ENCODE measurements around the gene BCL7C. TPM values are rescaled to one million over a fixed set of nuclear protein-coding genes. Genes with fewer than 3 reads are reported as not detected.

The BCL7C gene
- total and polyA plus RNA-seq, 5 donors from 2014 or later = 22.9 to 43.7 (median 39.0) TPM

- Mint-ChIP-seq H3K27me3 (no peaks in the 10 kb centered on the region), H3K9me3 (no peaks in the 10 kb centered on the region), H3K27ac (no peak overlapping the region), H3K4me3 (no peak overlapping the region), H3K4me1 (peaks cover 5 to 17% (median 10%) of the 10 kb centered on the region in 4 donors), H3K36me3 (peaks cover 14% of the 10 kb centered on the region)
- DNase-seq = no peak
- Histone ChIP-seq H3K27ac (ENCODE audit: insufficient read depth, low read length, poor library complexity, severe bottlenecking) (no peak overlapping the region), H3K27me3 (ENCODE audit: control insufficient read depth, insufficient read depth, low read length) (no peaks in the 10 kb centered on the region), H3K36me3 (ENCODE audit: control insufficient read depth, insufficient read depth, low read length) (peaks cover 6% of the 10 kb centered on the region), H3K4me1 (ENCODE audit: control insufficient read depth, insufficient read depth, low read length, poor library complexity, severe bottlenecking) (no peaks in the 10 kb centered on the region), H3K4me3 (ENCODE audit: low read depth, low read length) (no peak overlapping the region), H3K9me3 (ENCODE audit: control insufficient read depth in 2 of 2, low read length in 2 of 2) (no peaks in the 10 kb centered on the region)
- no peak for ATAC-seq (ENCODE audit: low read depth in 2 of 2)
Measured at GRCh38 chr16:30930160-30930571, 36.3 kb upstream of the BCL7C start.

GRCh38 chr16:30929167-30929566 lies 35.3 kb upstream of the BCL7C start:
- H3K4me3 Mint-ChIP-seq = peak overlapping the region in 1 of 4 donors; percentile 35
- H3K27ac Mint-ChIP-seq = no peak overlapping the region
- H3K36me3 ChIP-seq (ENCODE audit: control insufficient read depth, insufficient read depth, low read length) = peaks cover 6% of the 10 kb centered on the region
- peaks cover 4 to 15% (median 7%) of the 10 kb centered on the region in 4 donors for H3K4me1 Mint-ChIP-seq
- H3K4me1 ChIP-seq (ENCODE audit: control insufficient read depth, insufficient read depth, low read length, poor library complexity, severe bottlenecking) = peaks cover 8% of the 10 kb centered on the region
- DNase-seq (no peak), ATAC-seq (ENCODE audit: low read depth in 2 of 2) (no peak)
- no peak overlapping the region for H3K27ac ChIP-seq (ENCODE audit: insufficient read depth, low read length, poor library complexity, severe bottlenecking)
- no peak overlapping the region for H3K4me3 ChIP-seq (ENCODE audit: low read depth, low read length)
- H3K27me3 Mint-ChIP-seq = no peaks in the 10 kb centered on the region
- no peaks in the 10 kb centered on the region for H3K9me3 Mint-ChIP-seq
- peaks cover 14% of the 10 kb centered on the region for H3K36me3 Mint-ChIP-seq
- no peaks in the 10 kb centered on the region for H3K9me3 ChIP-seq (ENCODE audit: control insufficient read depth in 2 of 2, low read length in 2 of 2)
- H3K27me3 ChIP-seq (ENCODE audit: control insufficient read depth, insufficient read depth, low read length) = no peaks in the 10 kb centered on the region

GRCh38 chr16:30928390-30928789 lies 34.5 kb upstream of the BCL7C start:
- no peaks in the 10 kb centered on the region for H3K27me3 ChIP-seq (ENCODE audit: control insufficient read depth, insufficient read depth, low read length)
- peaks cover 4 to 15% (median 7%) of the 10 kb centered on the region in 4 donors for H3K4me1 Mint-ChIP-seq
- H3K36me3 ChIP-seq (ENCODE audit: control insufficient read depth, insufficient read depth, low read length) = peaks cover 6% of the 10 kb centered on the region
- H3K27ac ChIP-seq (ENCODE audit: insufficient read depth, low read length, poor library complexity, severe bottlenecking) = no peak overlapping the region
- no peak overlapping the region for H3K4me3 ChIP-seq (ENCODE audit: low read depth, low read length)
- peaks cover 16% of the 10 kb centered on the region for H3K4me1 ChIP-seq (ENCODE audit: control insufficient read depth, insufficient read depth, low read length, poor library complexity, severe bottlenecking)
- H3K4me3 Mint-ChIP-seq = peak overlapping the region in 1 of 4 donors; percentile 35
- H3K27ac Mint-ChIP-seq = no peak overlapping the region
- H3K36me3 Mint-ChIP-seq = peaks cover 14% of the 10 kb centered on the region
- DNase-seq = no peak
- H3K9me3 Mint-ChIP-seq = no peaks in the 10 kb centered on the region
- H3K27me3 Mint-ChIP-seq = no peaks in the 10 kb centered on the region
- H3K9me3 ChIP-seq (ENCODE audit: control insufficient read depth in 2 of 2, low read length in 2 of 2) = no peaks in the 10 kb centered on the region
- ATAC-seq (ENCODE audit: low read depth in 2 of 2) = no peak

- Histone ChIP-seq H3K27me3 (ENCODE audit: control insufficient read depth, insufficient read depth, low read length) (no peaks in the 10 kb centered on the region), H3K4me3 (ENCODE audit: low read depth, low read length) (no peak overlapping the region), H3K9me3 (ENCODE audit: control insufficient read depth in 2 of 2, low read length in 2 of 2) (no peaks in the 10 kb centered on the region), H3K4me1 (ENCODE audit: control insufficient read depth, insufficient read depth, low read length, poor library complexity, severe bottlenecking) (peaks cover 16% of the 10 kb centered on the region), H3K27ac (ENCODE audit: insufficient read depth, low read length, poor library complexity, severe bottlenecking) (no peak overlapping the region), H3K36me3 (ENCODE audit: control insufficient read depth, insufficient read depth, low read length) (peaks cover 6% of the 10 kb centered on the region)
- H3K4me3 Mint-ChIP-seq = peak overlapping the region in 1 of 4 donors; percentile 25
- DNase-seq (peak in 1 of 3 donors; percentile 50), ATAC-seq (ENCODE audit: low read depth in 2 of 2) (no peak)
- peak overlapping the region in 1 of 3 donors; percentile 36 for H3K27ac Mint-ChIP-seq
- H3K27me3 Mint-ChIP-seq = no peaks in the 10 kb centered on the region
- peaks cover 4 to 19% (median 7%) of the 10 kb centered on the region in 4 donors for H3K4me1 Mint-ChIP-seq
- H3K36me3 Mint-ChIP-seq = peaks cover 14% of the 10 kb centered on the region
- H3K9me3 Mint-ChIP-seq = no peaks in the 10 kb centered on the region
Measured at GRCh38 chr16:30927789-30928378, 34.0 kb upstream of the BCL7C start.

GRCh38 chr16:30926937-30927788 lies 33.3 kb upstream of the BCL7C start:
- Mint-ChIP-seq H3K9me3 (no peaks in the 10 kb centered on the region), H3K36me3 (peaks cover 9% of the 10 kb centered on the region), H3K27ac (peak overlapping the region in 2 of 3 donors; percentile 55 to 88), H3K4me1 (peaks cover 4 to 22% (median 7%) of the 10 kb centered on the region in 4 donors), H3K4me3 (peak overlapping the region in 3 of 4 donors; percentile 11 to 39 (median 20)), H3K27me3 (no peaks in the 10 kb centered on the region)
- no peaks in the 10 kb centered on the region for H3K9me3 ChIP-seq (ENCODE audit: control insufficient read depth in 2 of 2, low read length in 2 of 2)
- H3K4me1 ChIP-seq (ENCODE audit: control insufficient read depth, insufficient read depth, low read length, poor library complexity, severe bottlenecking) = peaks cover 17% of the 10 kb centered on the region
- peaks cover 2% of the 10 kb centered on the region for H3K36me3 ChIP-seq (ENCODE audit: control insufficient read depth, insufficient read depth, low read length)
- H3K27me3 ChIP-seq (ENCODE audit: control insufficient read depth, insufficient read depth, low read length) = no peaks in the 10 kb centered on the region
- DNase-seq (no peak), ATAC-seq (ENCODE audit: low read depth in 2 of 2) (no peak)
- H3K27ac ChIP-seq (ENCODE audit: insufficient read depth, low read length, poor library complexity, severe bottlenecking) = no peak overlapping the region
- no peak overlapping the region for H3K4me3 ChIP-seq (ENCODE audit: low read depth, low read length)

GRCh38 chr16:30925995-30926811 lies 32.3 kb upstream of the BCL7C start:
- ATAC-seq (ENCODE audit: low read depth in 2 of 2) = no peak
- H3K36me3 ChIP-seq (ENCODE audit: control insufficient read depth, insufficient read depth, low read length) = no peaks in the 10 kb centered on the region
- peaks cover 8% of the 10 kb centered on the region for H3K36me3 Mint-ChIP-seq
- H3K4me1 Mint-ChIP-seq = peaks cover 4 to 27% (median 7%) of the 10 kb centered on the region in 4 donors
- no peak for DNase-seq
- H3K27me3 ChIP-seq (ENCODE audit: control insufficient read depth, insufficient read depth, low read length) = no peaks in the 10 kb centered on the region
- H3K27ac Mint-ChIP-seq = peak overlapping the region in 2 of 3 donors; percentile 55 to 93
- no peak overlapping the region for H3K4me3 ChIP-seq (ENCODE audit: low read depth, low read length)
- no peaks in the 10 kb centered on the region for H3K9me3 Mint-ChIP-seq
- H3K27ac ChIP-seq (ENCODE audit: insufficient read depth, low read length, poor library complexity, severe bottlenecking) = no peak overlapping the region
- H3K4me1 ChIP-seq (ENCODE audit: control insufficient read depth, insufficient read depth, low read length, poor library complexity, severe bottlenecking) = peaks cover 26% of the 10 kb centered on the region
- H3K9me3 ChIP-seq (ENCODE audit: control insufficient read depth in 2 of 2, low read length in 2 of 2) = no peaks in the 10 kb centered on the region
- peak overlapping the region; percentile 57 to 95 (median 70) for H3K4me3 Mint-ChIP-seq
- no peaks in the 10 kb centered on the region for H3K27me3 Mint-ChIP-seq

GRCh38 chr16:30925632-30925987 lies 31.7 kb upstream of the BCL7C start:
- ATAC-seq (ENCODE audit: low read depth in 2 of 2) = no peak
- H3K27me3 ChIP-seq (ENCODE audit: control insufficient read depth, insufficient read depth, low read length) = no peaks in the 10 kb centered on the region
- H3K27ac ChIP-seq (ENCODE audit: insufficient read depth, low read length, poor library complexity, severe bottlenecking) = no peak overlapping the region
- H3K36me3 Mint-ChIP-seq = peaks cover 2% of the 10 kb centered on the region
- no peaks in the 10 kb centered on the region for H3K27me3 Mint-ChIP-seq
- peaks cover 3 to 27% (median 7%) of the 10 kb centered on the region in 4 donors for H3K4me1 Mint-ChIP-seq
- DNase-seq = no peak
- H3K4me1 ChIP-seq (ENCODE audit: control insufficient read depth, insufficient read depth, low read length, poor library complexity, severe bottlenecking) = peaks cover 27% of the 10 kb centered on the region
- H3K4me3 ChIP-seq (ENCODE audit: low read depth, low read length) = no peak overlapping the region
- H3K9me3 ChIP-seq (ENCODE audit: control insufficient read depth in 2 of 2, low read length in 2 of 2) = no peaks in the 10 kb centered on the region
- H3K9me3 Mint-ChIP-seq = no peaks in the 10 kb centered on the region
- H3K4me3 Mint-ChIP-seq = peak overlapping the region in 3 of 4 donors; percentile 57 to 95 (median 73)
- H3K36me3 ChIP-seq (ENCODE audit: control insufficient read depth, insufficient read depth, low read length) = no peaks in the 10 kb centered on the region
- H3K27ac Mint-ChIP-seq = peak overlapping the region in 1 of 3 donors; percentile 55
